Psoas muscle (tissue), 8 donors: Measurements from ENCODE around the gene SPINK1. TPM values are rescaled to one million over a fixed set of nuclear protein-coding genes. Genes with fewer than 3 reads are reported as not detected.

Experiments used
- ATAC-seq, 4 donors: fragments of 200-7000 bp; cut with Tn5 transposase; one replicate each; pipeline ENCODE4 v1.9.1; 2020; ENCODE audit warnings: moderate library complexity in 3 of 4, mild to moderate bottlenecking in 2 of 4
- DNase-seq, 2 donors: peaks; one replicate each; pipeline ENCODE4 v3.0.0-alpha.2; 2020
- H3K27ac ChIP-seq: fragments of 200-600 bp; one replicate; pipeline ENCODE4 v1.8.0; 2022
- H3K27me3 ChIP-seq, 3 donors: fragments of 200-600 bp in 1 of 3; one replicate each; pipeline versions ENCODE4 v1.6.1 to v1.8.0; 2013 to 2022; ENCODE audit warnings: low read length in 2 of 3, mild to moderate bottlenecking in 2 of 3, moderate library complexity in 1 of 3; ENCODE audit not compliant: insufficient read depth in 3 of 3
- H3K36me3 ChIP-seq, 2 donors: fragments of 200-600 bp in 1 of 2; one replicate each; pipeline versions ENCODE4 v1.6.1 to v1.8.0; 2013 to 2022; ENCODE audit warnings: low read depth in 1 of 2, mild to moderate bottlenecking in 1 of 2, moderate library complexity in 1 of 2; ENCODE audit not compliant: insufficient read depth in 1 of 2
- H3K4me1 ChIP-seq: fragments of 200-600 bp; one replicate; pipeline ENCODE4 v1.8.0; 2022
- H3K4me3 ChIP-seq: fragments of 200-600 bp; one replicate; pipeline ENCODE4 v1.8.0; 2022; ENCODE audit warnings: mild to moderate bottlenecking
- H3K9me3 ChIP-seq: fragments of 200-600 bp; one replicate; pipeline ENCODE4 v1.8.0; 2022
- CTCF ChIP-seq: fragments of 200-600 bp; IDR thresholded peaks from one replicate; pipeline ENCODE4 v1.8.0; 2022; ENCODE audit warnings: antibody characterized with exemption
- WGBS, 3 donors: extraction: QIAGEN DNeasy Blood & Tissue Kit; methylation state at CpG; one replicate each; pipeline versions ENCODE4 v1.1.6 to v1.1.7; 2013; 5-methylcytosine and 5-hydroxymethylcytosine counted together
- intact Hi-C, 2 donors: fragments of 100-400 bp; cut with DNase I; formaldehyde crosslinking; loops; one replicate each; pipeline versions ENCODE4 v1.11.0 to v1.14.2; 2022
- long read RNA-seq, 2 donors: library from polyadenylated mRNA; unstranded; transcript quantifications; one replicate each; pipeline ENCODE4 v2.0.0, GENCODE V29; 2021
- polyA plus RNA-seq, 3 donors: library from polyadenylated mRNA; stranded (reverse); fragments of 200-250 nt; gene quantifications; one replicate each; pipeline ENCODE4 v1.2.3, GENCODE V29; 2013
- total RNA-seq, 4 donors: library from RNA; stranded (reverse); fragmentation: NEBNext Ultra II Directional in 2 of 4; extraction: Animal tissue kit (Norgen Biotek cat#: 25700) in 2 of 4; gene quantifications; one replicate each; pipeline versions ENCODE4 v1.2.1 to v1.2.4, GENCODE V29; 2021 to 2023
- donor health status: healthy with polysubstance abuse.
- donor health status: DM: no; HTN: no; CAD: no; lungs with moderate emphysema.
- donor health status: Bipolar disorder and iron deficiency.
- donor health status: healthy.
- donor health status: DM: yes; HTN: yes; CAD: no.
- donor health status: DM: no; HTN: no; CAD: no.
- donor health status: DM: no; HTN: no; CAD: no.
- donor health status: DM: yes; HTN: yes; CAD: no.

SPINK1 gene, protein sequence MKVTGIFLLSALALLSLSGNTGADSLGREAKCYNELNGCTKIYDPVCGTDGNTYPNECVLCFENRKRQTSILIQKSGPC
- total RNA-seq = 1 to 10 TPM in 3 of 4 donors, not detected in 1; 3.0 to 8.2 (median 6.2) TPM
- 10 to 100 TPM in 1 of 3 donors, 1 to 10 TPM in 2; 1.6 to 24.1 (median 9.4) TPM for polyA plus RNA-seq
- long read RNA-seq, donor 1 = 0 reads
- long read RNA-seq, donor 2 = 0 reads

GRCh38 chr5:147831465-147831864, at the start of gene SPINK1:
Gene SPINK1, minus strand, starts transcription at chr5:147831671. Its CDS starts 94 bp downstream, at chr5:147831577.
- no peak for DNase-seq
- TF ChIP-seq CTCF = no peak
- no peak within 1 kb of the TSS for H3K27ac ChIP-seq
- H3K27me3 ChIP-seq = no peaks in the 10 kb centered on the region
- H3K36me3 ChIP-seq = no peaks in the 10 kb centered on the region
- no peaks in the 10 kb centered on the region for H3K4me1 ChIP-seq
- WGBS, 3 donors = 92 to 97% (median 92%) methylated on average over 3 of the region's 3 CpGs
- no peaks in the 10 kb centered on the region for H3K9me3 ChIP-seq
- ATAC-seq = no peak
- H3K4me3 ChIP-seq = no peak within 1 kb of the TSS
- intact Hi-C loops = no loop called here

- Histone ChIP-seq H3K36me3 (no peaks in the 10 kb centered on the region), H3K4me1 (no peaks in the 10 kb centered on the region), H3K27ac (no peak overlapping the region), H3K27me3 (peaks cover 0 to 6% (median 0%) of the 10 kb centered on the region in 3 donors), H3K4me3 (no peak overlapping the region), H3K9me3 (no peaks in the 10 kb centered on the region)
- no peak for DNase-seq
- TF ChIP-seq CTCF = no peak
- no peak for ATAC-seq
- 88 to 96% (median 95%) methylated on average over 2 of the region's 2 CpGs for WGBS, 3 donors
- intact Hi-C loops = no loop called here
Observed at GRCh38 chr5:147880487-147880886, 49.0 kb upstream of the SPINK1 start.

- Histone ChIP-seq H3K4me1 (no peaks in the 10 kb centered on the region), H3K27ac (no peak overlapping the region), H3K36me3 (no peaks in the 10 kb centered on the region), H3K9me3 (no peaks in the 10 kb centered on the region), H3K27me3 (peaks cover 0 to 6% (median 0%) of the 10 kb centered on the region in 3 donors), H3K4me3 (no peak overlapping the region)
- ATAC-seq (no peak), DNase-seq (no peak)
- intact Hi-C loops = no loop called here
- TF ChIP-seq CTCF = no peak
- WGBS, 3 donors = 92 to 98% (median 94%) methylated on average over 3 of the region's 3 CpGs
Observed at GRCh38 chr5:147879784-147880183, 48.3 kb upstream of the SPINK1 start.

DNA sequence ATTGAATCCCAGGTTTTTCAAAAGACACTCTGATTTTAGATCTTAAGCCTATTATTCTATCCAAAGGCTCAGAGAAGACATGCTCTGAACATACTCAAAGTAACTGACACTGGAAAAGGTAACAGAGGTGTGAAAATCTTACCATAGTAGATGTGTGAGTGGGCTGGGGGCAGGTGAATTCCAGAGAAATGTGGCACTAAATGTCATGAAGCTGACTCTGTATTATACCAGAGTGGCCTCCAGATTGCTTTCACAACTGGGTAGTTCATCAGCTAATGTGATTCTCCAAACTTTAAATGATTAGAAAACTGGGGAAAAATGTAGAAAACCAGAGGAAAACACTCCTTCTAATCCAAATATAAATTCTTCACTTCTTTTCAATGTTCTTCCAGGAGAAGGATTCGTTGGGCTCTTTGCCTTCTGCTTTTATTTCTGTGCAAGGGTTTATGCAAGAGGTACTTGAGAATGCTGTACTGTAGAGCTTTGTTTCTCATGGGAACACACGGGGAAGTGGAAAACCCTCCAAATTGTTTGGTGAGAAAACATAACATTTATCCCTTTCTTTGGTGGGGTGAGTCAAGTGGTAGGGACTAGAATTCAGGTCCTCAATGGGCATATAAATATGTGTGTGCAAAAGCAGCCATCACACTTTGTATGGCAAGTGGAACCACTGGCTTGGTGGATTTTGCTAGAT, 46.7 kb upstream of the SPINK1 start, which contains the start of gene SCGB3A2:
TSS of gene SCGB3A2 (plus strand) at position 646 of the 694 bp plus-strand sequence. CDS start 93 bp downstream, outside the sequence.
- 39 to 65% (median 54%) methylated on average over 2 of the region's 2 CpGs for WGBS, 3 donors
- Histone ChIP-seq H3K4me1 (no peaks in the 10 kb centered on the region), H3K27ac (no peak within 1 kb of the TSS), H3K27me3 (peaks cover 0 to 6% (median 0%) of the 10 kb centered on the region in 3 donors), H3K36me3 (no peaks in the 10 kb centered on the region), H3K9me3 (no peaks in the 10 kb centered on the region), H3K4me3 (no peak within 1 kb of the TSS)
- DNase-seq = no peak
- no peak for TF ChIP-seq CTCF
- intact Hi-C loops = no loop called here
- ATAC-seq = no peak
